ENCODE measurements around the gene PTPRN2.

The PTPRN2 gene

GRCh38 chr7:158362001-158362400 lies 225.6 kb downstream of the PTPRN2 start:
- no peak for TF ChIP-seq CTCF (IDR thresholded peaks at IDR 0.05; ENCODE audit: insufficient read depth, low read length, missing control alignments)
- ChIA-PET CTCF (no interaction called here), POLR2A (no interaction called here)
- H3K4me3 ChIP-seq (ENCODE audit: low read depth, low read length): no peak overlapping the region
- DNase-seq (ENCODE audit: low read depth, low spot score): no peak

- no peak overlapping the region for H3K4me3 ChIP-seq (ENCODE audit: low read depth, low read length)
- no peak for TF ChIP-seq CTCF (IDR thresholded peaks at IDR 0.05; ENCODE audit: insufficient read depth, low read length, missing control alignments)
- no peak for DNase-seq (ENCODE audit: low read depth, low spot score)
- POLR2A ChIA-PET: no interaction called here
- CTCF ChIA-PET: no interaction called here
Observed at GRCh38 chr7:158361326-158361946, 226.2 kb downstream of the PTPRN2 start.

GRCh38 chr7:158358926-158359645 lies 228.5 kb downstream of the PTPRN2 start:
- ChIA-PET POLR2A (no interaction called here), CTCF (no interaction called here)
- no peak for TF ChIP-seq CTCF (IDR thresholded peaks at IDR 0.05; ENCODE audit: insufficient read depth, low read length, missing control alignments)
- DNase-seq (ENCODE audit: low read depth, low spot score): no peak
- H3K4me3 ChIP-seq (ENCODE audit: low read depth, low read length): no peak overlapping the region

- ChIA-PET CTCF (no interaction called here), POLR2A (no interaction called here)
- no peak for DNase-seq (ENCODE audit: low read depth, low spot score)
- H3K4me3 ChIP-seq (ENCODE audit: low read depth, low read length): no peak overlapping the region
- no peak for TF ChIP-seq CTCF (IDR thresholded peaks at IDR 0.05; ENCODE audit: insufficient read depth, low read length, missing control alignments)
Observed at GRCh38 chr7:158357898-158358821, 229.5 kb downstream of the PTPRN2 start.

- ChIA-PET POLR2A (no interaction called here), CTCF (no interaction called here)
- H3K4me3 ChIP-seq (ENCODE audit: low read depth, low read length): no peak overlapping the region
Observed at GRCh38 chr7:158357106-158357897, 230.3 kb downstream of the PTPRN2 start.

More at GRCh38 chr7:158357106-158357897, 230.3 kb downstream of the PTPRN2 start:
- no peak for TF ChIP-seq CTCF (IDR thresholded peaks at IDR 0.05; ENCODE audit: insufficient read depth, low read length, missing control alignments)
- no peak for DNase-seq (ENCODE audit: low read depth, low spot score)

All from AG04449 (cell line).